HCT116 (cell line): ENCODE measurements around the gene PIP4K2C. TPM values are rescaled to one million over a fixed set of nuclear protein-coding genes. Genes with fewer than 3 reads are reported as not detected.

Source experiments
- ATAC-seq: fragments of 200-7000 bp; cut with Tn5 transposase; 2 replicates; pipeline ENCODE4 v1.9.1; 2020; ENCODE audit warnings: mild to moderate bottlenecking, moderate library complexity
- BruUV-seq: library from RNA; stranded (reverse); fragments of 400-500 nt; replicated peaks from 2 replicates; lab custom pipeline; 2021; lab: Mats Ljungman, UMichigan
- CTCF ChIA-PET: fragments of 300-600 bp; sonication (Branson Sonifier 250); formaldehyde crosslinking; loops from one replicate; lab custom pipeline; 2021; ENCODE audit warnings: antibody characterized with exemption; lab: Charles Lee
- POLR2A ChIA-PET: fragments of 300-600, 350-600 bp; sonication (Branson Sonifier 250); formaldehyde crosslinking; loops from one replicate; lab custom pipeline; 2021; ENCODE audit warnings: antibody characterized with exemption; lab: Charles Lee
- RAD21 ChIA-PET, 2 experiments: fragments of 300-600 bp; sonication (Branson Sonifier 250); formaldehyde crosslinking; loops; one replicate each; lab custom pipeline; 2023; ENCODE audit warnings: low total read pairs in 2 of 2; ENCODE audit not compliant: uncharacterized antibody in 2 of 2, unreplicated experiment in 2 of 2, low non-redundant PET in 1 of 2; lab: Charles Lee
- DNase-seq: peaks from one replicate; pipeline ENCODE4 v3.0.0-alpha.2; 2010; ENCODE audit warnings: low read depth, low spot score
- H2AFZ ChIP-seq: fragments of 200-600 bp; shearing (Covaris generic), sonication (generic); 2 replicates; pipeline ENCODE4 v1.6.1; 2017; ENCODE audit warnings: low read depth, mixed run types, mixed read lengths, antibody characterized with exemption, low read length; ENCODE audit not compliant: poor library complexity, severe bottlenecking
- H3K27ac ChIP-seq: 2 replicates; pipeline ENCODE4 v1.5.1; 2012; ENCODE audit warnings: low read depth, low read length
- H3K27me3 ChIP-seq: fragments of 200-600 bp; sonication (generic); 2 replicates; pipeline ENCODE4 v1.6.1; 2016; ENCODE audit warnings: mixed run types, low read length, mixed read lengths; ENCODE audit not compliant: insufficient read depth
- H3K36me3 ChIP-seq, 2 experiments: fragments of 200-500 bp in 1 of 2; fragments of 200-600 bp in 1 of 2; sonication (Bioruptor generic) in 1 of 2; sonication (generic) in 1 of 2; 2 replicates each; pipeline versions ENCODE4 v1.5.1 to v1.6.1; 2014 to 2016; ENCODE audit warnings: low read length in 2 of 2, inconsistent platforms in 1 of 2, mixed read lengths in 1 of 2, mixed run types in 1 of 2; ENCODE audit not compliant: insufficient read depth in 2 of 2, control insufficient read depth in 1 of 2
- H3K4me1 ChIP-seq, 2 experiments: fragments of 200-600 bp in 1 of 2; sonication (generic) in 1 of 2; 2 replicates each; pipeline versions ENCODE4 v1.5.1 to v1.6.1; 2012 to 2017; ENCODE audit warnings: low read length in 2 of 2, inconsistent platforms in 1 of 2, mild to moderate bottlenecking in 1 of 2, mixed read lengths in 1 of 2, mixed run types in 1 of 2, moderate library complexity in 1 of 2; ENCODE audit not compliant: insufficient read depth in 2 of 2, control insufficient read depth in 1 of 2
- H3K4me2 ChIP-seq: fragments of 200-600 bp; sonication (generic); 2 replicates; pipeline ENCODE4 v1.6.1; 2017; ENCODE audit warnings: mixed run types, low read length, mixed read lengths
- H3K4me3 ChIP-seq, 2 experiments: fragments of 200-600 bp in 1 of 2; sonication (generic) in 1 of 2; replicated peaks in 1 of 2; 2 replicates each; pipeline ENCODE4 v1.5.1; 2011 to 2016; ENCODE audit warnings: low read length in 2 of 2, control low read depth in 1 of 2, low read depth in 1 of 2, mild to moderate bottlenecking in 1 of 2, mixed read lengths in 1 of 2, mixed run types in 1 of 2
- H3K79me2 ChIP-seq: fragments of 200-600 bp; sonication (generic); 2 replicates; pipeline ENCODE4 v1.6.1; 2017; ENCODE audit warnings: mild to moderate bottlenecking, mixed run types, low read length, moderate library complexity, mixed read lengths; ENCODE audit not compliant: insufficient read depth
- H3K9ac ChIP-seq: fragments of 200-600 bp; sonication (generic); 2 replicates; pipeline ENCODE4 v1.6.1; 2016; ENCODE audit warnings: low read length, mixed read lengths
- H3K9me2 ChIP-seq: fragments of 200-600 bp; sonication (generic), shearing (Covaris generic); 2 replicates; pipeline ENCODE4 v1.6.1; 2017; ENCODE audit warnings: mixed run types, mild to moderate bottlenecking, moderate library complexity; ENCODE audit not compliant: insufficient read depth
- H3K9me3 ChIP-seq, 2 experiments: fragments of 200-500 bp in 1 of 2; fragments of 200-600 bp in 1 of 2; sonication (Bioruptor generic) in 1 of 2; sonication (generic) in 1 of 2; 2 replicates each; pipeline ENCODE4 v1.6.1; 2014 to 2017; ENCODE audit warnings: low read length in 2 of 2, mixed read lengths in 2 of 2, inconsistent platforms in 1 of 2, low read depth in 1 of 2, mild to moderate bottlenecking in 1 of 2, mixed run types in 1 of 2, moderate library complexity in 1 of 2; ENCODE audit not compliant: control insufficient read depth in 1 of 2, insufficient read depth in 1 of 2
- H4K20me1 ChIP-seq: fragments of 200-600 bp; sonication (generic), shearing (Covaris generic); 2 replicates; pipeline ENCODE4 v1.6.1; 2017; ENCODE audit warnings: mixed run types, mild to moderate bottlenecking, moderate library complexity; ENCODE audit not compliant: insufficient read depth
- CBX3 ChIP-seq: IDR thresholded peaks from 2 replicates; pipeline ENCODE4 v1.6.1; 2012; ENCODE audit warnings: low read depth
- CEBPB ChIP-seq: IDR thresholded peaks from 2 replicates; pipeline ENCODE4 v1.6.1; 2012; ENCODE audit warnings: low read depth
- EGR1 ChIP-seq: IDR thresholded peaks from 2 replicates; pipeline ENCODE4 v1.6.1; 2012; ENCODE audit warnings: low read depth
- ELF1 ChIP-seq: IDR thresholded peaks from 2 replicates; pipeline ENCODE4 v1.6.1; 2012; ENCODE audit warnings: low read depth, borderline replicate concordance
- EZH2 ChIP-seq: fragments of 200-600 bp; sonication (generic); IDR thresholded peaks from 2 replicates; pipeline ENCODE4 v1.6.1; 2017; ENCODE audit warnings: antibody characterized with exemption, mixed run types
- FOSL1 ChIP-seq: IDR thresholded peaks from 2 replicates; pipeline ENCODE4 v1.6.1; 2012; ENCODE audit warnings: low read depth
- JUND ChIP-seq: IDR thresholded peaks from 2 replicates; pipeline ENCODE4 v1.6.1; 2012
- POLR2A ChIP-seq: IDR thresholded peaks from 2 replicates; pipeline ENCODE4 v1.7.0; 2011; ENCODE audit warnings: borderline replicate concordance; ENCODE audit not compliant: insufficient read depth, insufficient read length; ENCODE audit errors: extremely low read depth
- POLR2AphosphoS5 ChIP-seq: IDR thresholded peaks from 2 replicates; pipeline ENCODE4 v1.6.1; 2011; ENCODE audit warnings: mild to moderate bottlenecking, low read depth, low read length, moderate library complexity
- RAD21 ChIP-seq: IDR thresholded peaks from 2 replicates; pipeline ENCODE4 v1.6.1; 2012; ENCODE audit warnings: low read depth, mild to moderate bottlenecking
- SP1 ChIP-seq: IDR thresholded peaks from 2 replicates; pipeline ENCODE4 v1.6.1; 2012; ENCODE audit warnings: low read depth
- SRF ChIP-seq: IDR thresholded peaks from 2 replicates; pipeline ENCODE4 v1.6.1; 2012; ENCODE audit warnings: low read depth
- TCF7L2 ChIP-seq: IDR thresholded peaks from 2 replicates; pipeline ENCODE4 v1.7.0; 2011; ENCODE audit warnings: borderline replicate concordance, inconsistent platforms; ENCODE audit not compliant: insufficient read depth, insufficient read length; ENCODE audit errors: extremely low read depth
- ZFX ChIP-seq: fragments of 450-650 bp; IDR thresholded peaks from 2 replicates; pipeline ENCODE4 v1.6.1; 2017
- intact Hi-C: fragments of 100-400 bp; cut with micrococcal nuclease; formaldehyde crosslinking; loops from 2 replicates; pipeline ENCODE4 v1.10.0; 2022
- total RNA-seq: library from RNA; stranded (reverse); gene quantifications from one replicate; pipeline ENCODE4 v1.2.1, GENCODE V29; 2021; ENCODE audit not compliant: unreplicated experiment
- TF ChIP-seq, protein P1 (sequence below): IDR thresholded peaks from 2 replicates; pipeline ENCODE4 v1.6.1; 2012
- TF ChIP-seq, protein P2 (sequence below), 3 experiments: fragments of 200-600 bp in 1 of 3; sonication (generic) in 1 of 3; IDR thresholded peaks in 2 of 3; conservative IDR thresholded peaks in 1 of 3; 2 replicates each; pipeline ENCODE4 v1.5.1; 2012 to 2017; ENCODE audit warnings: low read depth in 2 of 3, low read length in 2 of 3, antibody characterized with exemption in 1 of 3, borderline replicate concordance in 1 of 3, control low read depth in 1 of 3, mild to moderate bottlenecking in 1 of 3, mixed read lengths in 1 of 3, mixed run types in 1 of 3, moderate library complexity in 1 of 3; ENCODE audit not compliant: insufficient read depth in 1 of 3
- TF ChIP-seq, protein P3 (sequence below): IDR thresholded peaks from 2 replicates; pipeline ENCODE4 v1.6.1; 2012; ENCODE audit warnings: low read depth
- TF ChIP-seq, protein P4 (sequence below): IDR thresholded peaks from 2 replicates; pipeline ENCODE4 v1.6.1; 2012
- TF ChIP-seq, protein P5 (sequence below): IDR thresholded peaks from 2 replicates; pipeline ENCODE4 v1.6.1; 2011; ENCODE audit warnings: mild to moderate bottlenecking, low read length, moderate library complexity; ENCODE audit not compliant: insufficient replicate concordance; ENCODE audit errors: extremely low read depth

The PIP4K2C gene
- total RNA-seq, 1 experiment from 2014 or later, result 38.4 TPM

DNA sequence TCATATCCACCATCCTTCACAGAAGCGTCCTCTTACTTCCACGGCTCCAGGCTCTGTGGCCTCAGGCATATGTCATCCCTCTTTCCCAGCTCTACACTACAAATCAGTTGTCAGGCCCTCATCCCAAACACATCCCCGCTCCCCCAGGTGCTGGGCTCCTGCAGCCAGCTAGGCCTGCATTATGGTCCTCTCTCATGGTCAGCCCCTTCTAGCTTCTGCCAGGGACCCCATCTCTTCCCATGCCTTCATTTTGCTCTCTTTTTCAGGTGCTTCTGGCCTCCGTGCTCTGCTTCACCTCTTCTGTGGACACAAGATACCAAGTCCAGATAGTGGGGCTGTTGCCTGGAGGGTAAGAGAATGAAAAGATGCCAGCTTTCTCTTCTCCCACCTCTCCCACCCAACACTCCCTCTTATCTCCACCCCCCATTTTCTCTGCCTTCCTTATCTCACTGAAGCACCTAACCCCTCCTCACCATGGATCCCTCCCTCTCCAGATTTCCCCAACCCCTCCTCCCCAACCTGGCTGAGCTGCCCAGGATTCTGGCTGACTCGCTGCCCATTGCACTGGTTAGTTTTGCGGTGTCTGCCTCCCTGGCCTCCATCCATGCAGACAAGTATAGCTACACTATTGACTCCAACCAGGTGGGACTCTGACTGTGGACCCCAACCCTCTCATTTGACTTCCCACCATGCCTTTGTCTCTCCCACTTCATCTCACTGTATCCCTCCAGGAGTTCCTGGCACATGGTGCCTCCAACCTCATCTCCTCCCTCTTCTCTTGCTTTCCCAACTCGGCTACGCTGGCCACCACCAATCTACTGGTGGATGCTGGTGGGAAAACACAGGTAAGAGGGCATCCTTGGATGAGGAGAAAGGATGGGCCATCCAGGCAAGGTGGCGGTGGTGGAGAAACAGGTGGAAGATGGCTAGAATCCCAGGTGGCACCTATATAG is 31.6 kb downstream of the PIP4K2C start:
- Histone ChIP-seq H3K4me2 (no peak overlapping the region), H4K20me1 (no peaks in the 10 kb centered on the region), H2AFZ (no peak overlapping the region), H3K27ac (no peak overlapping the region), H3K4me1 (no peaks in the 10 kb centered on the region), H3K36me3 (peaks cover 0 to 4% of the 10 kb centered on the region in 2 experiments; a peak in 1 of 4 replicates), H3K9me3 (no peaks in the 10 kb centered on the region), H3K27me3 (peaks cover 4% of the 10 kb centered on the region; the same call in 1 of the 2 replicates), H3K9me2 (no peaks in the 10 kb centered on the region), H3K4me3 (no peak overlapping the region), H3K9ac (no peak overlapping the region), H3K79me2 (no peaks in the 10 kb centered on the region)
- POLR2A ChIA-PET, result no interaction called here
- no TSS peak for BruUV-seq
- intact Hi-C loops, result no loop called here
- DNase-seq, result no peak
- ATAC-seq, result 0 out of 2 replicates have a peak, but pooled peaks have one; percentile 2
- CTCF ChIA-PET, result interaction anchor here (0.9 kb wide), 1 partner anchor 104 kb away, joined by 3 read pairs; no protein-coding TSS in a partner anchor
- RAD21 ChIA-PET, result no interaction called here
- TF ChIP-seq, protein P1, sequence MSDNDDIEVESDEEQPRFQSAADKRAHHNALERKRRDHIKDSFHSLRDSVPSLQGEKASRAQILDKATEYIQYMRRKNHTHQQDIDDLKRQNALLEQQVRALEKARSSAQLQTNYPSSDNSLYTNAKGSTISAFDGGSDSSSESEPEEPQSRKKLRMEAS, result no peak
- TF ChIP-seq EGR1, result no peak
- TF ChIP-seq SP1, result no peak
- TF ChIP-seq, protein P2, sequence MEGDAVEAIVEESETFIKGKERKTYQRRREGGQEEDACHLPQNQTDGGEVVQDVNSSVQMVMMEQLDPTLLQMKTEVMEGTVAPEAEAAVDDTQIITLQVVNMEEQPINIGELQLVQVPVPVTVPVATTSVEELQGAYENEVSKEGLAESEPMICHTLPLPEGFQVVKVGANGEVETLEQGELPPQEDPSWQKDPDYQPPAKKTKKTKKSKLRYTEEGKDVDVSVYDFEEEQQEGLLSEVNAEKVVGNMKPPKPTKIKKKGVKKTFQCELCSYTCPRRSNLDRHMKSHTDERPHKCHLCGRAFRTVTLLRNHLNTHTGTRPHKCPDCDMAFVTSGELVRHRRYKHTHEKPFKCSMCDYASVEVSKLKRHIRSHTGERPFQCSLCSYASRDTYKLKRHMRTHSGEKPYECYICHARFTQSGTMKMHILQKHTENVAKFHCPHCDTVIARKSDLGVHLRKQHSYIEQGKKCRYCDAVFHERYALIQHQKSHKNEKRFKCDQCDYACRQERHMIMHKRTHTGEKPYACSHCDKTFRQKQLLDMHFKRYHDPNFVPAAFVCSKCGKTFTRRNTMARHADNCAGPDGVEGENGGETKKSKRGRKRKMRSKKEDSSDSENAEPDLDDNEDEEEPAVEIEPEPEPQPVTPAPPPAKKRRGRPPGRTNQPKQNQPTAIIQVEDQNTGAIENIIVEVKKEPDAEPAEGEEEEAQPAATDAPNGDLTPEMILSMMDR (IDR thresholded peaks at IDR 0.05 in 2 of 3, conservative IDR thresholded peaks at IDR 0.05 in 1 of 3; ENCODE audit: borderline replicate concordance in 1 of 3, insufficient read depth in 1 of 3, low read depth in 2 of 3, low read length in 2 of 3), result no peak
- TF ChIP-seq ELF1, result no peak
- no peak for TF ChIP-seq JUND
- TF ChIP-seq CBX3, result no peak
- no peak for TF ChIP-seq POLR2AphosphoS5
- TF ChIP-seq, protein P3, sequence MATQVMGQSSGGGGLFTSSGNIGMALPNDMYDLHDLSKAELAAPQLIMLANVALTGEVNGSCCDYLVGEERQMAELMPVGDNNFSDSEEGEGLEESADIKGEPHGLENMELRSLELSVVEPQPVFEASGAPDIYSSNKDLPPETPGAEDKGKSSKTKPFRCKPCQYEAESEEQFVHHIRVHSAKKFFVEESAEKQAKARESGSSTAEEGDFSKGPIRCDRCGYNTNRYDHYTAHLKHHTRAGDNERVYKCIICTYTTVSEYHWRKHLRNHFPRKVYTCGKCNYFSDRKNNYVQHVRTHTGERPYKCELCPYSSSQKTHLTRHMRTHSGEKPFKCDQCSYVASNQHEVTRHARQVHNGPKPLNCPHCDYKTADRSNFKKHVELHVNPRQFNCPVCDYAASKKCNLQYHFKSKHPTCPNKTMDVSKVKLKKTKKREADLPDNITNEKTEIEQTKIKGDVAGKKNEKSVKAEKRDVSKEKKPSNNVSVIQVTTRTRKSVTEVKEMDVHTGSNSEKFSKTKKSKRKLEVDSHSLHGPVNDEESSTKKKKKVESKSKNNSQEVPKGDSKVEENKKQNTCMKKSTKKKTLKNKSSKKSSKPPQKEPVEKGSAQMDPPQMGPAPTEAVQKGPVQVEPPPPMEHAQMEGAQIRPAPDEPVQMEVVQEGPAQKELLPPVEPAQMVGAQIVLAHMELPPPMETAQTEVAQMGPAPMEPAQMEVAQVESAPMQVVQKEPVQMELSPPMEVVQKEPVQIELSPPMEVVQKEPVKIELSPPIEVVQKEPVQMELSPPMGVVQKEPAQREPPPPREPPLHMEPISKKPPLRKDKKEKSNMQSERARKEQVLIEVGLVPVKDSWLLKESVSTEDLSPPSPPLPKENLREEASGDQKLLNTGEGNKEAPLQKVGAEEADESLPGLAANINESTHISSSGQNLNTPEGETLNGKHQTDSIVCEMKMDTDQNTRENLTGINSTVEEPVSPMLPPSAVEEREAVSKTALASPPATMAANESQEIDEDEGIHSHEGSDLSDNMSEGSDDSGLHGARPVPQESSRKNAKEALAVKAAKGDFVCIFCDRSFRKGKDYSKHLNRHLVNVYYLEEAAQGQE, result no peak
- TF ChIP-seq FOSL1, result no peak
- TF ChIP-seq SRF, result no peak
- TF ChIP-seq, protein P4, sequence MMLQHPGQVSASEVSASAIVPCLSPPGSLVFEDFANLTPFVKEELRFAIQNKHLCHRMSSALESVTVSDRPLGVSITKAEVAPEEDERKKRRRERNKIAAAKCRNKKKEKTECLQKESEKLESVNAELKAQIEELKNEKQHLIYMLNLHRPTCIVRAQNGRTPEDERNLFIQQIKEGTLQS, result no peak
- no peak for TF ChIP-seq RAD21
- TF ChIP-seq CEBPB, result no peak
- no peak for TF ChIP-seq EZH2
- TF ChIP-seq TCF7L2, result no peak
- TF ChIP-seq, protein P5, sequence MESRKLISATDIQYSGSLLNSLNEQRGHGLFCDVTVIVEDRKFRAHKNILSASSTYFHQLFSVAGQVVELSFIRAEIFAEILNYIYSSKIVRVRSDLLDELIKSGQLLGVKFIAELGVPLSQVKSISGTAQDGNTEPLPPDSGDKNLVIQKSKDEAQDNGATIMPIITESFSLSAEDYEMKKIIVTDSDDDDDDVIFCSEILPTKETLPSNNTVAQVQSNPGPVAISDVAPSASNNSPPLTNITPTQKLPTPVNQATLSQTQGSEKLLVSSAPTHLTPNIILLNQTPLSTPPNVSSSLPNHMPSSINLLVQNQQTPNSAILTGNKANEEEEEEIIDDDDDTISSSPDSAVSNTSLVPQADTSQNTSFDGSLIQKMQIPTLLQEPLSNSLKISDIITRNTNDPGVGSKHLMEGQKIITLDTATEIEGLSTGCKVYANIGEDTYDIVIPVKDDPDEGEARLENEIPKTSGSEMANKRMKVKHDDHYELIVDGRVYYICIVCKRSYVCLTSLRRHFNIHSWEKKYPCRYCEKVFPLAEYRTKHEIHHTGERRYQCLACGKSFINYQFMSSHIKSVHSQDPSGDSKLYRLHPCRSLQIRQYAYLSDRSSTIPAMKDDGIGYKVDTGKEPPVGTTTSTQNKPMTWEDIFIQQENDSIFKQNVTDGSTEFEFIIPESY, result no peak
- no peak for TF ChIP-seq POLR2A
- TF ChIP-seq ZFX, result no peak
